Muscle of leg (tissue), 11 donors: ENCODE measurements around the gene CXCR5. TPM values are rescaled to one million over a fixed set of nuclear protein-coding genes. Genes with fewer than 3 reads are reported as not detected.

ENCODE experiments used
- DNase-seq: peaks from one replicate; pipeline ENCODE4 v3.0.0; 2013
- H3K27ac ChIP-seq: one replicate; pipeline ENCODE4 v1.5.1; 2013; ENCODE audit warnings: mild to moderate bottlenecking, low read length, control low read depth
- H3K27me3 ChIP-seq: one replicate; pipeline ENCODE4 v1.6.1; 2013; ENCODE audit warnings: low read length; ENCODE audit not compliant: control insufficient read depth, insufficient read depth
- H3K36me3 ChIP-seq: one replicate; pipeline ENCODE4 v1.6.1; 2013; ENCODE audit warnings: low read length; ENCODE audit not compliant: control insufficient read depth, insufficient read depth
- H3K4me1 ChIP-seq: one replicate; pipeline ENCODE4 v1.6.1; 2013; ENCODE audit warnings: low read length; ENCODE audit not compliant: control insufficient read depth, insufficient read depth
- H3K4me3 ChIP-seq: one replicate; pipeline ENCODE4 v1.5.1; 2013; ENCODE audit warnings: low read length, control low read depth
- H3K9me3 ChIP-seq: replicated peaks from 2 replicates; pipeline ENCODE4 v1.6.1; 2013; ENCODE audit warnings: low read depth, low read length; ENCODE audit not compliant: control insufficient read depth
- WGBS: methylation state at CpG from one replicate; pipeline ENCODE4 v1.1.5; 2013; ENCODE audit warnings: missing lambda C conversion rate; ENCODE audit not compliant: insufficient coverage; 5-methylcytosine and 5-hydroxymethylcytosine counted together
- polyA plus RNA-seq, 8 donors: library from polyadenylated mRNA; unstranded; fragments of 120-200 nt; gene quantifications; one replicate each; pipeline versions ENCODE4 v1.2.1 to v1.2.3, GENCODE V29; 2013; ENCODE audit warnings: inconsistent platforms in 1 of 8, low replicate concordance in 1 of 8; ENCODE audit not compliant: insufficient read length in 8 of 8, insufficient read depth in 1 of 8
- total RNA-seq: library from RNA; stranded (reverse); fragments of 120-200 nt; gene quantifications from one replicate; pipeline ENCODE4 v1.2.4, GENCODE V29; 2013

The CXCR5 gene
- total and polyA plus RNA-seq, 9 donors = under 0.01 to 0.14 (median 0.07) TPM; not detected in 6

GRCh38 chr11:118938491-118939403 is 55.1 kb downstream of the CXCR5 start:
- peaks cover 12% of the 10 kb centered on the region for H3K4me1 ChIP-seq
- no peak overlapping the region for H3K4me3 ChIP-seq
- H3K36me3 ChIP-seq = no peaks in the 10 kb centered on the region
- no peaks in the 10 kb centered on the region for H3K9me3 ChIP-seq
- no peaks in the 10 kb centered on the region for H3K27me3 ChIP-seq
- WGBS = 75% methylated on average over 10 of the region's 11 CpGs
- DNase-seq = no peak
- no peak overlapping the region for H3K27ac ChIP-seq

DNA sequence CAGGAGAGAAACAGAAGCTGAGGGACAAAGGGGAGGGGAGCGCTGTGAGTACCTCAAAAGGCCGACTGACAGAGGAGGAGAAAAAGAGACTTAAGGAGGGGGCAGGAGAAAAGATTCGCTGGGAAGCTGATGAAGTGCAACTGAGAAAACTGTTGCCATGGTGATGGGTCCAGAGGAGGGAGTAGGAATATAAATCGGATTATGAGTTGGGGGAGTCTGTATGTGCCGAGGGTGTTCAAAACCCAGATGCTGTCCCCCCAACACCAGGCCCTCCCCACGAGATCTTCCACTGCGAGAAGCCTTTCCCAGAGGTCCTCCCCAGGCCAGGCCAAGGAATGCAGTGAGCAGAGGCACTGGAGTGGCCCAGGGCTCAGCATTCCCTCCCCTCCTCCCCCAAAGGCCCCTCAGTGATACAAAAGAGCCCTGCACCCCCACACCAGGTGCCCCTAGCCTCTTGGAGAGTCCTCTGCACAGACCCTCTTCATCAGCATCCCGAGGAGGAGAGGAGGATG is 55.8 kb downstream of the CXCR5 start:
- 31% methylated on average over 6 of the region's 8 CpGs for whole genome bisulfite sequencing
- H3K4me3 ChIP-seq = no peak overlapping the region
- no peak for DNase-seq
- H3K36me3 ChIP-seq = no peaks in the 10 kb centered on the region
- H3K9me3 ChIP-seq = no peaks in the 10 kb centered on the region
- peaks cover 12% of the 10 kb centered on the region for H3K4me1 ChIP-seq
- no peaks in the 10 kb centered on the region for H3K27me3 ChIP-seq
- H3K27ac ChIP-seq = no peak overlapping the region

- peak; percentile 71 for DNase-seq
- Histone ChIP-seq H3K4me3 (no peak overlapping the region), H3K36me3 (no peaks in the 10 kb centered on the region), H3K27me3 (no peaks in the 10 kb centered on the region), H3K27ac (no peak overlapping the region), H3K9me3 (no peaks in the 10 kb centered on the region), H3K4me1 (peaks cover 12% of the 10 kb centered on the region)
- 24% methylated on average over 6 of the region's 13 CpGs for WGBS
These were observed 56.4 kb downstream of the CXCR5 start for GRCh38 chr11:118939953-118940598.

DNA sequence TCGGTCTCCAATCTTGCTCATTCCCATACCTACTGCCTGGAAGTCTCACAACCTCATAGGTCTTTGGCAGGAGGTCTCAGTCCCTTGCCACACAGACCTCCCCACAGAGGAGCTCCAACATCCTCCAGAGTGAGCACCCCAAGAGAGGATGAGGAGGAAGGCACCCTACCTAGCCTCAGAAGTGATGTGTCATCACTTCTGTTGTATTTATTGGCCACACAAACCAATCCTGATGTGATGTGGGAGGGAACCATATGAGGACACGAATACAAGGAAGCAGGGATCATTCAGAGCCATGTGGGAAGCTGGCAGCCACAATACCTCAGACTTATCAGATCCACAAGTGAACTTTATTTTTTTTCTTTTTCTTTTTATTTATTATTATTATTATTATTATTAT is 63.4 kb downstream of the CXCR5 start:
- H3K4me1 ChIP-seq = no peaks in the 10 kb centered on the region
- H3K36me3 ChIP-seq = no peaks in the 10 kb centered on the region
- H3K9me3 ChIP-seq = no peaks in the 10 kb centered on the region
- H3K4me3 ChIP-seq = no peak overlapping the region
- WGBS = no CpG with 5 or more reads among the region's 2 CpGs
- peaks cover 2% of the 10 kb centered on the region for H3K27me3 ChIP-seq
- DNase-seq = no peak
- no peak overlapping the region for H3K27ac ChIP-seq

Other genes with a start within 250 kb of the CXCR5 start
- gene TREH, start 204.2 kb upstream of the CXCR5 start, total RNA-seq = under 0.01 TPM
- gene TREH, start 204.2 kb upstream of the CXCR5 start, polyA plus RNA-seq = 1 to 10 TPM in 2 of 8 donors, under 1 TPM in 6; 0.11 to 5.6 (median 0.22) TPM
- 91.4 TPM for gene DDX6, start 92.7 kb upstream of the CXCR5 start, total RNA-seq
- gene DDX6, start 92.7 kb upstream of the CXCR5 start, polyA plus RNA-seq = 10 to 100 TPM; 56.4 to 89.3 (median 70.5) TPM
- gene BCL9L, start 42.0 kb downstream of the CXCR5 start, total RNA-seq = 24.6 TPM
- gene BCL9L, start 42.0 kb downstream of the CXCR5 start, polyA plus RNA-seq = 100 to 1,000 TPM in 1 of 8 donors, 10 to 100 TPM in 7; 43.3 to 102 (median 66.8) TPM
- gene UPK2, start 72.4 kb downstream of the CXCR5 start, total RNA-seq = 0.09 TPM
- 1 to 10 TPM in 5 of 8 donors, under 1 TPM in 3; 0.65 to 3.5 (median 1.0) TPM for gene UPK2, start 72.4 kb downstream of the CXCR5 start, polyA plus RNA-seq
- not detected for gene FOXR1, start 87.9 kb downstream of the CXCR5 start, total RNA-seq
- not detected for gene FOXR1, start 87.9 kb downstream of the CXCR5 start, polyA plus RNA-seq
- 17.3 TPM for gene CENATAC, start 114.2 kb downstream of the CXCR5 start, total RNA-seq
- 10 to 100 TPM in 5 of 8 donors, 1 to 10 TPM in 3; 8.5 to 25.0 (median 12.5) TPM for gene CENATAC, start 114.2 kb downstream of the CXCR5 start, polyA plus RNA-seq
- 2,660 TPM for gene RPS25, start 134.5 kb downstream of the CXCR5 start, total RNA-seq
- 1,000 to 10,000 TPM; 1,606 to 2,037 (median 1,827) TPM for gene RPS25, start 134.5 kb downstream of the CXCR5 start, polyA plus RNA-seq
- 48.7 TPM for gene TRAPPC4, start 134.9 kb downstream of the CXCR5 start, total RNA-seq
- gene TRAPPC4, start 134.9 kb downstream of the CXCR5 start, polyA plus RNA-seq = 10 to 100 TPM; 41.9 to 56.3 (median 46.9) TPM
- 5.7 TPM for gene SLC37A4, start 147.0 kb downstream of the CXCR5 start, total RNA-seq
- 10 to 100 TPM in 6 of 8 donors, 1 to 10 TPM in 2; 8.9 to 18.4 (median 11.1) TPM for gene SLC37A4, start 147.0 kb downstream of the CXCR5 start, polyA plus RNA-seq
- gene HYOU1, start 173.3 kb downstream of the CXCR5 start, total RNA-seq = 30.1 TPM
- gene HYOU1, start 173.3 kb downstream of the CXCR5 start, polyA plus RNA-seq = 10 to 100 TPM; 35.3 to 64.0 (median 47.2) TPM
- 19.9 TPM for gene VPS11, start 183.9 kb downstream of the CXCR5 start, total RNA-seq
- gene VPS11, start 183.9 kb downstream of the CXCR5 start, polyA plus RNA-seq = 10 to 100 TPM; 29.1 to 32.1 (median 30.3) TPM
- 3.8 TPM for gene HMBS, start 201.0 kb downstream of the CXCR5 start, total RNA-seq
- 10 to 100 TPM; 20.0 to 26.3 (median 22.6) TPM for gene HMBS, start 201.0 kb downstream of the CXCR5 start, polyA plus RNA-seq
- gene DPAGT1, start 218.0 kb downstream of the CXCR5 start, total RNA-seq = 11.8 TPM
- 10 to 100 TPM; 23.9 to 35.0 (median 30.4) TPM for gene DPAGT1, start 218.0 kb downstream of the CXCR5 start, polyA plus RNA-seq
- 4.3 TPM for gene C2CD2L, start 223.5 kb downstream of the CXCR5 start, total RNA-seq
- 1 to 10 TPM; 6.6 to 9.4 (median 7.6) TPM for gene C2CD2L, start 223.5 kb downstream of the CXCR5 start, polyA plus RNA-seq
- 15.5 TPM for gene HINFP, start 237.7 kb downstream of the CXCR5 start, total RNA-seq
- 10 to 100 TPM; 17.0 to 22.8 (median 17.5) TPM for gene HINFP, start 237.7 kb downstream of the CXCR5 start, polyA plus RNA-seq